Measurements from ENCODE around the gene FAM131B. TPM values are rescaled to one million over a fixed set of nuclear protein-coding genes. Genes with fewer than 3 reads are reported as not detected.

FAM131B gene
- total RNA-seq, 1 donor from 2014 or later: 0.51 TPM

DNA sequence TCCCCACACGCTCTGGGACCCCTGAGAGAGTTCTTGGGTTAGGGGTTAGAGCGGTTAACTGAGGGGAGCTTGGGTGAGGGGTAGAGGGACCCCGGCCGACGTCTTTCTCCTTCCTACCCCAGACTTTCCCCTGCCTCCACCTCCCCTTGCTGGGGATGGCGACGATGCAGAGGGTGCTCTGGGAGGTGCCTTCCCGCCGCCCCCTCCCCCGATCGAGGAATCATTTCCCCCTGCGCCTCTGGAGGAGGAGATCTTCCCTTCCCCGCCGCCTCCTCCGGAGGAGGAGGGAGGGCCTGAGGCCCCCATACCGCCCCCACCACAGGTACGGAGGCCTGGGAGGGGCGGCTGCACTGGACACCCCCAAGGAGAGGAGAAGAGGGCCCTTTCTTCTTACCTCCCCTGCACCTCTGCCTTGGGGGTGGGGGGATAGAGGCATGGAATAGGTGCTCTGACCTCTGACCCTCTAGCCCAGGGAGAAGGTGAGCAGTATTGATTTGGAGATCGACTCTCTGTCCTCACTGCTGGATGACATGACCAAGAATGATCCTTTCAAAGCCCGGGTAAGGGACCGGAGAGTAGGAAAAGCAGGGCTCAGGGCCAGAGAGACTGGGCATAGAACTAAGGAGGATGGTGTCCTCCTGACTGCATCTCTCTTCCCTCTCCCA lies 19.7 kb upstream of the FAM131B start:
- DNase-seq: peak; percentile 25

DNA sequence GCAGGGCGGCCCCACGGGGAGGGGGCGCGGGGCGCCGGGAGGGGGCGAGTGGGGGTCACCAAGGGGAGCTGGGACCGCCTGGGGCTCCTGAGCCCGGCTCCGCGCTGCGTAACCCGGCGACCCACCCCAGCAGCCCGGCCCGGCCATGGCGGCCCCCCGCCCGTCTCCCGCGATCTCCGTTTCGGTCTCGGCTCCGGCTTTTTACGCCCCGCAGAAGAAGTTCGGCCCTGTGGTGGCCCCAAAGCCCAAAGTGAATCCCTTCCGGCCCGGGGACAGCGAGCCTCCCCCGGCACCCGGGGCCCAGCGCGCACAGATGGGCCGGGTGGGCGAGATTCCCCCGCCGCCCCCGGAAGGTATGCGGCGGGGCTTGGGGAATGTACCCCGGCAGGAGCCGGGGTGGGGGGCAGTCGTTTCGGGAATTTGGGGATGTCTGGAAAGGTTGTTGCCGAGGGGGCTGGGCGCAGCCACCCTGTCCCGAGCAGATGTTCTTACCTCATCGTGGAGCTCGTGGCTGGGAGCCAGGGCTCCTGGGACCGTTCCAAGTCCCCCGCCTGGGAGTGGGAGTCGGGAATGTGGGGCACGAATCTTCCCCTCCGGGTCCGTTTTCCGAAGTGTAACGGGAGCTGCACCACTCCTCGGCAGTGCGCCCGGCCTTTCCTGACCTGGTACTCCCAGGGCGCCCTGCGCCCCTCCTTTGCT lies 19.1 kb upstream of the FAM131B start:
- peak; percentile 80 for DNase-seq

DNA sequence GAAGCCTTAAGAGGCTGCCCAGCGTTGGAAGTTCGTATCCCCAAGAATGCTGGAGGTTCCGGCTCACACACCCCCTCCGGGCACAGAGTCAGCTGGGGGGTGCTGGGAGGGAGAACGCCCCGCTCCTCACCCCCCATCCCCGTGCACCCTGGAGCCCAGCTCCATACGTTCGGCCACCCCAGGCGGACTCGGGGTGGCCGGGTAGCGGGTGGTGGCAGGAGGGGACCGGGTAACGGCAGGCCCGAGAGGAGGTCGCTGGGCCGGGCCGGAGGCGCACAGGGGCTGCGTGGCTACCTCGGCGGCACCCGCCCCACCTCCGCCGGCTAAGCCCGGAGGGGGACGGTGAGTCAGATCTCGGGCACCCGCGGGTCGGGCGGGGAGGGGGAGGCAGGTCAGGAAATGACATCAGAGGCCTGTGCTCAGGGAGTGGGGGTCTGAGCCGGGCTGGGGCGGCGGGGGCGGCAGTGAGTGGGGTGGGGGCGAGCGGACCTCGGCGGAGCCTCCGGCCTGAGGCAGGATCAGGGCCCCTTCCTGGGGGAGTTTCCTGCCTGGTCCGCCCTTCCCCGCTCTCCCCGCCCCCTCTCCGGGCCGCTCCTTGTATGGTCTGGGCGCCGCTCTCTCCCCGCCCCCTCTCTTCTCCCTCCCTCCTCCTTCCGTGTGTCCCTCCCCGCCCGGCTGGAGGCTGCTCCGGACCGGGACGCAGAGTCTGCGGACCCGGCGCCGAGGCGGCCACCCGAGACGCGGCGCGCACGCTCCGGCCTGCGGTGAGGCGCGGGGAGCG lies 18.3 kb upstream of the FAM131B start, which contains the start of gene ZYX:
ZYX (plus strand) TSS at position 700 of the 781 bp plus-strand sequence. CDS start 227 bp downstream, outside the sequence.
- DNase-seq: peak; percentile 97

DNA sequence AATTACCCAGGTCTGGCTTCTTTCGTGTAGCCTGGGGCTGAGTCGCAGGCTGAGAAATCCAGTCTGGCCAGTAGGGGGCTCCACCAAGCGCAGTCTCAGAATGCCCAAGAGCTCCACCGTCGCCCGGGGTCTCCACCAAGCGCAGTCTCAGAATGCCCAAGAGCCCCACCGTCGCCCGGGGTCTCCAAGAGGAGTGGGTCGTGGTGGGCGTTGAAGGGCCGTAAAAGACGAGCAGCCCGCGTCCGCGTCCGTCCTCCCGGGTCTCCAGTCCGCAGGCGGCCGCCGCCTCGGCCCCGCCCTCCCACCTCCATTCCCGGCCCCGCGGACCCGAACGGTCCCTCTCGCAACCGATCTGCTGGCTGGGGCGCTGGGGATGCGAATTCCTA lies 17.7 kb upstream of the FAM131B start:
- DNase-seq: peak; percentile 94

DNA sequence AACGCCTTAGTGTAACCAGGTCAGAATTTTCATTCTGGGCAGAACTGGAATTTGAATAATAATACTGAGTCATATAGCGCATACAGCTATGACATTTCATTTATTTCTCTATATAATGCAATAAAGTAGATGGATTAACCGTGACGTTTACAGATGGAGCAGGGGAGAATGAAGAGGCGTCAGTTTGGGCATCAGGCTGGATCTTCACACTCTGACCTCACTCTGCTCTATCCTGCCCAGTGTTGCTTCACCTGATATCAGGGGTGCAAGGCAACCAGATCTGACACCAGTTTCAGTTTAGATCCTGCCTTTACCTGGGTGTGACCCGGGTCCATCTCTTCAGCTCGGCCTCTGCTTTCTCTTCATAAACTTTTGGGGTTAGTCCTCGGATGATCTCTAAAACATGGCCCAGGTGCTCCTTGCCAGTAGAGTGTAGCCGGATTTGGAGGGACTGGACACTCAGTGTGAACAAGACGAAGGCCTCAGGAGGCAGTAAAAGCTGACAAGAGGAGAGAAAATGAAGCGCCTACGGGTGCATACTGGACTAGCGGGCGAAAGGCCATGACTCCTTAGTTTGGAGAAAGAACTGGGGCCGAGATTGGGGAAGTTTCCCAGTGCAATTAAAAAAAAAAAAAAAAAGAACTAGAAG lies 17.2 kb upstream of the FAM131B start:
- no peak for DNase-seq

DNA sequence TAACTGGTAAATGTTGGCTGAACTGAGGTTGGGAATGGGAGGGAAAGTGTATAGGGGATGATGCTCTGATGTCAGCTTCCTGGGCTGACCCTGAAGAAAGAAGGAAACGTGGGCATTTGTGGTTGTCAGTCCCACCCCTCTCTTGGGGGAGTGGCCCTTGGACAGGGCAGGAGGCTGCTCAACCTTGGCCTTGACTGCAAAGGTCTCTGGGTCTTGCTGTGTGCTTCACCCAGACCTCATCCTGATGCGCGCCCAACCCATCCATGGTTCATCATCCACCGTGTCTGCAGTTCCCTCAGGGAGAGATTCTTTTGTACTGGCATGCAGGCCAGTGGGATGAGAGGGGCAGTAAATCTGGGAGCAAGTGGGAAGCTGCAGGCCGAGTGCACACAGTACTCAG lies 13.9 kb upstream of the FAM131B start:
- no peak for DNase-seq

DNA sequence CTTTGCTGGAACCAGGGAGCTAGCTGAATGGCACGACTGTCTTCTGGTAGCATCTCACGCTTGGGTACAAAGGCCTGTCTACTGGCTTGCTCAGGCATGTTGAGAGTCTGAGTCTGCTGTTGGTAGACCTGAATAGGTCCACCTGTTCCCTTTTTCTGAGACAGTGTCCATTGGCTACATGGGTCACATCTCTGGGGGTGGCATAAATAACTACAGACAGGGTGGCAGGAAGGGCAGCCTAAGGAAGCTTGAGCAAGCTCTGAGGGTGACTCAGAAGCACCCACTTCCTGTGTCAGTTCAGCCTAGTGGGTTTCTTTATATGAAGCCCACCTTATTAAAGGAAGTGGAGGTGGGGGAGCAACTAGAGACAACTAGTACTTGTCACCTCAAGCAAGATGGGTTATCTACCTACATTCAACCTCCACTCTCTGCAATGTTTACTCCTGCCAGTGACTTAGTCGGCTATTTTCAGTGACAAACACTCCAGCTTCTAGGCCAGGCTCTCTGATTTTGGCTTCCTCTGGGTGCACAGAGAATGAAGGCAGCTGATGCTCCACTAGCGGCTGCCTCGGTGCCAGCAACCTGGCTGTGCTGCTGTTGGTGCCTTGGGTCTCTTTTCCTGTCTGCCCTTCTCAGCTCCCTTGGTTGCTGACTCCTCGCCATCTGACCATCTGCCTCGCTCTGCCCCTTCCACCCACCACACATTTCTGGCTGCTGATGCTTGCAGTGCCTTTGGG lies 13.0 kb upstream of the FAM131B start:
- DNase-seq: peak; percentile 30

DNA sequence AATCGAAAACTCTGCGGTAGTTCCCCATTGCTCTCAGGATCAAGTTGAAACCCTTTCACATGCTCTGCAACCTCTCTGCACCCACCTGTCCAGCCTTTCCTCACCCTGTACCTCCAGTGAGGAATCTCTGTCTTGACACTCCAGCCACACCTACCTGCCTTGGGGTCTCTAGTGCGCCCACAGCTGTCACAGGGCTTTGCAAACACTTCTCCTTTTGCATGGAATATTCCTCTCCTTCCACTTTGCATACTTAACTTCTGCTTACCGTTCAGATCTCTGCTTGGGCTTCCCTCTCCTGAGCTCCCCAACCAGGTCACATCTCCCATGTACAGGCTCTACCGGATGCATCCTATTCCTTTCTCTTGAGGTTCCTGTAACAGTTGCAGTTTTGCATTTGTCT lies 12.0 kb upstream of the FAM131B start:
- DNase-seq: no peak

DNA sequence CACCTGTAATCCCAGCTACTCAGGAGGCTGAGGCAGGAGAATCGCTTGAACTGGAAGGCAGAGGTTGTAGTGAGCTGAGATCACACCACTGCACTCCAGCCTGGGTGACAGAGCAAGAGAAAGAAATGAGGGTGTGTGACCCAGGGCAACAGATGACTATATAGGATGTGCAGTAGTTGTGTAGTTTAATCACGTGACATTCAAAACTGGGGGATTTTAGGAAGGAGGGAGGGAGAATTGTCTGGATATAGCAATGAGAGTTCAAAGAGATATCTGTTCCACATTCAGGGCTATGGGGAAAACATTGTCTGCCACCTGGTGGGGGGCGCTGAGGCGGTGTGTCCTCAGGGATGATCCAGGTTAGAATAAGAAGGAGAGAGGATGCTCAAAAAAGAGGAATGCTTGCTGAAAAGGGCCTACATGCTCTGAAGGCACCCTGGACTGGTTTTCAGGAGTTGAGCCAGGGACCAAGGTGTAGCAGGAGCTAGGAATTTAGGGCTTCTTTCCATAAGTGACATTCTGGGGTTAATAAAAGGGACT lies 10.8 kb upstream of the FAM131B start:
- no peak for DNase-seq

DNA sequence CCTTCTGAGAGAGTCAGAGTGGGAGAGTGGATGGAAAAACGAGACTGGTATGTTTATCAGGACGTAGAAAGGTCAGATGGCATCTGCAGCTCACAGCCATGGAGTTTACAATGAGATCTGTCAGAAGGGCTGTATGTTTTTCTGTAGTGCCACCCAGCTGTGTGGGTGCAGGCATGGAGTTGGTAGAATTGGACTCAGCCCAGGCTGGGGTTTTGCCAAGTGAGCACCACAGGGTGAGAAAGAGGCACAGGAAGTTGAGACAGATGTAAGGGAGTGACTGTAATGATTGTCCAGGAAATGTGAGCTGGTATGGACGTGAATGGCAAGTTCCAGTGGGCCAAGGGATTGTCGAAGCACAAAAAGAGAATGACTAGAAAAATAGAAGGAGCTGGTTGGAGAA lies 9.6 kb upstream of the FAM131B start:
- DNase-seq: peak; percentile 68

DNA sequence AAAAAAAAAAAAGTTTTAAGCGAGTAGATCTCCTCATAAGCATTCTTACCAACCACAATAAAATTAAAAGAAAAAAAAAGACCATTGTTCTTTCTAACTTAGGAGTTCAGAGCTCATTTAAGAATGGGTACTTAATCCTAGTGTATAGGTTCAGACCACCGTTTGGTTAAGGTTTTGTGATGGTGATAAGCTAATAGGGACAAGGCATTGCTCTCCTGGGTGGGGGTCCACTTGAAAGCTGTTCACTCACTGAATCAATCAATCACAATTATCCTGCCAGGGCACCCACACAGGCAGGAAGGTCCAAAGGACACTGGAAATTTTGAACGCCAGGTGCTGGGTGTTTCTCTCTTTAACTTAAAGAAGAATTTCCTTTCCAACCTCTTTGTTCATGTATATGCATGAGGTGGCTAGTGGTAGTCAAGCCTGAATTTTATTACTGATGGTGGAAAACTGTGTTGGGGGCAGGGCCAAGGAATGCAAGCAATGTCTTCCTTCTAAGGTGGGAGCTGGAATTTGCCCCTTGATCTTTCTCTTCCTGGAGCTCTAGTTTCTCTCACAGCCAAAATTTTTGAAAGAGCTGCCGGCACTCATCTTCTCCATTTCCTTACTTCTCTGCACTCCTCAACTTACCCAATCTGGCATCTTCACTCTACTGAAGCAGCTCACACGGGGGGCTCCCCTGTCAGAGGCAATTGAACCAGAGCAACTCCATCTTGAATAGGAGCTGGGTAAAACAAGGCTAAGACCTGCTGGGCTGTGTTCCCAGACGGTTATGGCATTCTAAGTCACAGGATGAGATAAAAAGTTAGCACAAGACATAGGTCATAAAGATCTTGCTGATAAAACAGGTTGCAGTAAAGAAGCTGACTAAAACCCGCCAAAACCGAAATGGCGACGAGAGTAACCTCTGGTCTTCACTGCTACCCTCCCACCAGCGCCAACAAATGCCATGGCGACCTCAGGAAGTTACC lies 7.5 kb upstream of the FAM131B start:
- peak; percentile 17 for DNase-seq

DNA sequence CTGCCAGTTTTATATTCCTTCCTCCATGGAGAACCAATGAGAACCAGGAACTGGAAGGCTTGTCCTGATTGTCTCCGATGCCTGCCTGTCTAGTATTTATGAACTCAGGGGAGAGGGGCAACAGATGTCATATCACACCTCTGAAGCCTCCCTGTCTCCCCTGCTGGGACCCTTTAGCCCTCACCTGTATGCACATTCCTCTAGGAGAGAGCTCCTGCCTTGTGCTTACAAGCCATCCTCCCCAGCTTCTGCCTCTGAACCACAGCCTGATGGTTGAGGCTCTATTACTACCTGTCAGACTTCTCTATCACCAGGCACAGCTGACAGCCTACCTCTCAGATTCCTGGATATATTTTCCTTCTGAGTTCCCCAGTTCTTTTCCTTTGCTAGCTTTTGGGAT lies 5.9 kb upstream of the FAM131B start:
- no peak for DNase-seq

DNA sequence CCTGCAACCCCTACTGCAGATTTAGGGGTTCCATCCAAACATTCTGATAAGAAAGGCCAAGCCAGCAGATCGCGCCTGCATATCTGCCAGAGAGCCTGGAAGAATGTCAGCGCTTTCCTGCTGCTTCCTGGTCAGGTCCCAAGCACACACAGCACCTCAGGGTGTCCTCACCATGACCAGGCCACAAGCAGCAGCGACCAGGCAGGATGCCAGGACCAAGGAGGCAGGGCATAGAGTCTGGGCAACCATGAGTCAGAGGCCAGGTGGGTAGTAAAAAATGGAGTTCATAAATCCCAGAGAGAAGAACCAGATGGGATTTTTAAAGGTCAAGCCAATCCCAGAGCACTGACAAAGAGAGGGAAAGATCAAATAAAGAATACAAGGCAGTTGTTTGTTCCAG lies 5.5 kb upstream of the FAM131B start:
- DNase-seq: peak; percentile 27

DNA sequence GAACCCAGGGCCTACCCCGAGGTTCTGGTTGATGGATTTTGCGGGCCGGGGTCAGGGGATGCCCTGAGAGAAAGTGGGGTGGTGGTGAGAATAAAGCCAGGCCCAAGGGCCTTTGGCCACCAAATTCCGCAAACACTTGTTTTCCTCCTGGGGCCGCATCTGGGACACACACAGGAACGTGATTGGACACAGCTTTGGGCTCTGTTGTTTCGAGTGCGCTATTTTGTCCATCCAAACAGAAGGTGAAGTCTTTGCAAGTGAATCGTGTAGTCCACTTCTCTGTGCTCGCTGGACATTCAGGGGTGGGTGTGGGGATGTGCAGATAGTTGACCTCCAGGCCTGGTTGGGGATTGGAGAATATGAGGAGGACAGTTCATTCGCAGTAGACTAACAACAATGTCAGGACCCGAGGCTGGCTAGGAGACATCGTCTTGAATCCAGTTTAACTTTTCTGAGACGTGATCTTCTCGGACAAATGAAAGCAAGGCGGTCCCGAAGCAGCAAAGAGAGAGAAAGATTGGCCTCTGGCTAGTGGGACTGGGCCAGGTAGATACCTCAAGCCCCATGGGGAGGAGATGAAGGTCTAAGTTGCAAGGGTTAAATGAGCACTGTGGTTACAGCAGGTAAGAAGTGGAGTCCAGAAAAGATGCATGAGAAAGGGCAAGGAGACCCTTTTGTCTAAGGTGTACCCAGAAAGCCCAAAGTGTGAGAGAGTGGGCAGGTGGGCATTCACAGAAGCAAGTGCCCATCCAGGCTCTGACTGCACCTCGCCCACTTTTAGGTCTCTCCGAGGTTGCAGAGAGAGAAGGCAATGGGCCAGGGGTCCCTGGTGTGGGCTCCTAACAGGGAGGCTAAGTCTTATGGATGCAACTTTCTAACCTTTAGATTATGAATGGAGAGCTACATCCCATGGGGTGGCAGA lies 764 bp upstream of the FAM131B start:
- DNase-seq: no peak

DNA sequence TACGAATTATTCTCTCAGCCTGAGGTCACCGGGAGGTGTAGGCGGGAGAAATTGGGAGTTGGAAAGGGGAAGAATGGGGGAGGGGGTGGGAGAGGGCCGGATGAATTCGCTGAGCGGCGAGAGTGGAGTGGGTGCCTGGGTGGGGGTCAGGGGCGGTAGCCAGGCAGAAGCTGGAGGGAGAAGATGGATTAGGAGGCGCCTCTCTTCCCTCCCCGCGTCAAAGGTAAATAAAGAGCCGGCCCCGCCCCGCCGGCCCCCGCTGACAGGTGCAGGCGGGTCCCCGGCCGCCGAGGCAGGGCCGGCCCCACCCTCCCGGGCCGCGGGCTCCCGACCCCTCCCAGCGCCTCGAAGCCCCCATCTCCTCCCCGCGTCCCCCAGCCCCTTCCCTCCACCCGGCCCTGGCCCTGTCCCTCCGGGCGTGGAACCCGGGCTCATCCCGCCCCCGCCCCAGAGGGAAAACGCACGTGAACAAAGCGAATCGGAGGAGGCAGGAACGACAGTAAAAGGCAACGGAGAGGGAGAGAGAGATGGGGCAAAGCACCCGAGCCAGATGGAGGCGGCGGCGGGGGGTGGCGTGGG lies 872 bp downstream of the FAM131B start:
- DNase-seq: no peak

DNA sequence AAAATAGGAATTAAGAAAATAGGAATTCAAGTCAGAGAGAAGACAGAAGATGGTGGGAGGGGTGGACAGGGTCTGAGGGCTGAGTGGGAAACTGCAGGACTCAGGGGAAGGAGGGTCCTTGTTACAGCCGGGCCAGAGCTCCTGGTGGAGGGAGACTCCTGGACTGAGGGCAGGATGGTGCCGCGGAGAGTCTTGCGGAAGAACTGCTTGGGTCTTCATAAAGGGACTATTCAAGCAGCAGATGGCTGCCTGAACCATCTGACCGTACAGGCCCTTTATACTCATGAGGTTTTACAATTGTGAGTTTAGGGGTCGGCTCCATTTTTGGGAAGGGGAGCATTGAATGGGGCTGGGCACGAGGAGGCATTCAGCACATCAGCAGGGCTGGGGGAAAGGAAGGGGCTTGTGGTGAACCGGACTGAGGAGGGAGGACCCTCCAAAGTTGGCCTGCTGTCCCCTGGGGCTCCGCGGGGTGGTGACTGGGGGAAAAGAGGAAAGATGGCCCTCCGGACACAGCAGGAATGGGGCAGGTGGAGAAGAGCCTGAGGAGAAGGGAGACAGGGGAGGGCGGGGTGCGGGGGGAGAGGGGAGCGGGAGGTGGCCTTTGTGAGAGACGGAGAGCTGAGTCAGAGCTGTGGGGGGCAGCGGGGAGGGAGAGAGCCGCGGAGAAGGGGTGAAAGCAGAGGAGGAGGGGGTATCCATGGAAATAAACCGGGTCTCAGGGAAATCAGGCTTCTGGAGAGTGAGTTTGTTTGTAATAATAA lies 1.5 kb downstream of the FAM131B start:
- DNase-seq: no peak

DNA sequence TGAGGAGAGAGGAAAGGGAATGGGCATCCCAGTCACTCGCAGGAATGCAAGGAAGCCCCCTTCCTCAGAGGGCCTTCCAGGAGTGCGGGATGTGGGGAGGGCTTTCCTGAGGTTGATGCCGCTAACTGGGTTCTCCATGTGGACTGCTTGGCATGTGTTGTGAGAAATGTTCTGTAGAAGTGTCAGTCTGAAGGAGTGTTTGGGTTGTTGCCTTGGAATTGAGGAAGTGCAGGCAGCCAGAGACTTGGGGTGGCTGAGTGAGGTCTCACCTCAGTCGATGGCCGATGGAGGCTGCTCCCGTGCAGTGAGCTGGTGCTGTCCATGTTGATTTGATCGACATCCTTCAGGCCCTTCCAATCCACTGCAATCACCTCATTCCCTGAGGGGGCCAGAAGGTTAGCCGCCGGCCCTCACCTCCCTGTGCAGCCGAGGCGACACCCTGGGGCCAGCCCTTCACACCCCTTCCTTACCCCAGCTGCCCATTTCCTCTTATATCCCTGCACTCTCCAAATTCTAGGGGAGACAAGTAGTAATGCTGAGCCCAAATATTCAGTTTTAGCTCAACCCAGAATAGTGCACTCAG lies 2.7 kb downstream of the FAM131B start:
- DNase-seq: no peak

DNA sequence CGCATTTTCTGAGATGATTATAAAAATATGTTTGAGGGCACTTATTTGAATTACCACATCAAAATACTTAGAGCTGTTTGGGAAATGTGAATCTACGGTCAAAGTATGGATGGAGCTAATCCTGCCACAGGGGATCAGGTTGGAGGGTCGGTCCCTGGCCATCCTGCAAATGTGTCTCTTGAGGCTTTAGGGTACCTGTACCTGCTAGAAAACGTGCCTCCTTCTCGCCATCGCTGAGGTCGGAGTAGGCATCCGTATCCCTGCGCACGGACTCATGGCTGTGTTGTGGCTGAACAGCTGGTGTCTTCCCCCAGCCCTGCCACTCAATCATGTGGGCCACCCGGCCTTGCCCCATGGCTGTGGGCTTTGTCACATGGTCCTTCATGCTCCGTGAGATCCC lies 3.9 kb downstream of the FAM131B start:
- no peak for DNase-seq
